Cardiac muscle cell (in vitro differentiated cells and primary cell): ENCODE results near the gene XCL1. TPM values are rescaled to one million over a fixed set of nuclear protein-coding genes. Genes with fewer than 3 reads are reported as not detected.
"Not testable (repeated sequence)": the region's sequence is repeated elsewhere in the genome, so short reads cannot be mapped to it uniquely, and the experiment has no call there.

Experiments used
- DNase-seq, 2 donors: peaks; one replicate each; pipeline versions ENCODE4 v3.0.0 to v3.0.0-alpha.2; 2010 to 2017; ENCODE audit warnings: low read depth in 1 of 2, low spot score in 1 of 2
- H3K27ac ChIP-seq: fragments of 200-600 bp; sonication (generic); 2 replicates; pipeline ENCODE4 v1.5.1; 2016
- H3K27me3 ChIP-seq: fragments of 200-600 bp; sonication (generic); 2 replicates; pipeline ENCODE4 v1.6.0; 2016; ENCODE audit warnings: control low read depth
- H3K36me3 ChIP-seq: fragments of 200-600 bp; sonication (generic); 2 replicates; pipeline ENCODE4 v1.5.1; 2016; ENCODE audit warnings: control low read depth
- H3K4me1 ChIP-seq: fragments of 200-600 bp; sonication (generic); 2 replicates; pipeline ENCODE4 v1.8.1; 2017; ENCODE audit warnings: low read depth, mild to moderate bottlenecking, mixed run types
- H3K4me3 ChIP-seq: fragments of 200-600 bp; sonication (generic); 2 replicates; pipeline ENCODE4 v1.5.1; 2016; ENCODE audit warnings: mild to moderate bottlenecking
- H3K9me3 ChIP-seq: fragments of 200-600 bp; sonication (generic); 2 replicates; pipeline ENCODE4 v1.5.1; 2017; ENCODE audit warnings: low read depth, mild to moderate bottlenecking, control low read depth
- polyA plus RNA-seq: library from polyadenylated mRNA; unstranded; fragments of >200 nt; fragmentation: Nextera tagmentation; extraction: Ambion mirVana; gene quantifications from 2 replicates; pipeline ENCODE4 v1.2.1, GENCODE V29; 2016
- total RNA-seq: library from RNA; depleted of rRNA; stranded (reverse); fragments of >200 nt; gene quantifications from 2 replicates; pipeline ENCODE4 v1.2.3, GENCODE V29; 2016
- TF ChIP-seq, protein P1 (sequence below): IDR thresholded peaks from 2 replicates; pipeline ENCODE4 v1.5.1; 2012; ENCODE audit warnings: low read depth, mild to moderate bottlenecking, low read length

Gene XCL1
- total and polyA plus RNA-seq, 2 experiments from 2014 or later: 0.54 to 1.6 TPM

GRCh38 chr1:168545678-168546552 lies 30.5 kb upstream of the XCL1 start:
- not testable (repeated sequence) for H3K27me3 ChIP-seq, H3K4me1 ChIP-seq, H3K4me3 ChIP-seq, H3K9me3 ChIP-seq, H3K27ac ChIP-seq, H3K36me3 ChIP-seq
- TF ChIP-seq, protein P1, sequence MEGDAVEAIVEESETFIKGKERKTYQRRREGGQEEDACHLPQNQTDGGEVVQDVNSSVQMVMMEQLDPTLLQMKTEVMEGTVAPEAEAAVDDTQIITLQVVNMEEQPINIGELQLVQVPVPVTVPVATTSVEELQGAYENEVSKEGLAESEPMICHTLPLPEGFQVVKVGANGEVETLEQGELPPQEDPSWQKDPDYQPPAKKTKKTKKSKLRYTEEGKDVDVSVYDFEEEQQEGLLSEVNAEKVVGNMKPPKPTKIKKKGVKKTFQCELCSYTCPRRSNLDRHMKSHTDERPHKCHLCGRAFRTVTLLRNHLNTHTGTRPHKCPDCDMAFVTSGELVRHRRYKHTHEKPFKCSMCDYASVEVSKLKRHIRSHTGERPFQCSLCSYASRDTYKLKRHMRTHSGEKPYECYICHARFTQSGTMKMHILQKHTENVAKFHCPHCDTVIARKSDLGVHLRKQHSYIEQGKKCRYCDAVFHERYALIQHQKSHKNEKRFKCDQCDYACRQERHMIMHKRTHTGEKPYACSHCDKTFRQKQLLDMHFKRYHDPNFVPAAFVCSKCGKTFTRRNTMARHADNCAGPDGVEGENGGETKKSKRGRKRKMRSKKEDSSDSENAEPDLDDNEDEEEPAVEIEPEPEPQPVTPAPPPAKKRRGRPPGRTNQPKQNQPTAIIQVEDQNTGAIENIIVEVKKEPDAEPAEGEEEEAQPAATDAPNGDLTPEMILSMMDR: peak; percentile 53
- DNase-seq: peak in 1 of 2 donors; percentile 67

- H3K9me3 ChIP-seq, DNase-seq, H3K27me3 ChIP-seq, H3K27ac ChIP-seq, H3K36me3 ChIP-seq, H3K4me3 ChIP-seq: not testable (repeated sequence)
- H3K4me1 ChIP-seq: peaks cover 11% of the 10 kb centered on the region
Measured at GRCh38 chr1:168546553-168546895, 29.9 kb upstream of the XCL1 start.

GRCh38 chr1:168550971-168551370 lies 25.4 kb upstream of the XCL1 start:
- Histone ChIP-seq H3K4me1 (peaks cover 43% of the 10 kb centered on the region), H3K9me3 (no peaks in the 10 kb centered on the region), H3K27me3 (no peaks in the 10 kb centered on the region), H3K27ac (peak overlapping the region; percentile 81), H3K36me3 (no peaks in the 10 kb centered on the region), H3K4me3 (no peak overlapping the region)
- TF ChIP-seq, protein P1: no peak
- DNase-seq: peak in 1 of 2 donors; percentile 53

DNA sequence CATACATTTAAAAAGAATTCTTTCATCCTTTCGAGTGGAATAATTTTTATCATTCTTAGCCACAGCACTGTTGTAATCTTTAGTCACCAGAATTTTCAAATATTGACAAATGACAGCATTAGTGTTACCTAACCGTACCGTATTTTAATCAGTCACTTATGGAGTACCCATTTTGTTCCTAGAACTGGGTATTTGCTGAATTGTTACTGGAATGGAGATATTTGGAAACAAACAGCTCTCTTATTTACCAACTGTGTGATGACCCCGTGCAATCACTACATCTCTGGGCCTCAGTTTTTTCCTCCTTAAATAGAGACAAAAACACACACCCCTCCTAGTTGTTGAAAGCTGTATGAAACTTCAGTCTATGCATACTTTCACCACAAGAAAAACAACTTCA lies 24.7 kb upstream of the XCL1 start:
- DNase-seq: no peak
- no peaks in the 10 kb centered on the region for H3K36me3 ChIP-seq
- H3K27ac ChIP-seq: peak overlapping the region; percentile 81
- H3K27me3 ChIP-seq: no peaks in the 10 kb centered on the region
- H3K4me3 ChIP-seq: no peak overlapping the region
- H3K4me1 ChIP-seq: peaks cover 43% of the 10 kb centered on the region
- TF ChIP-seq, protein P1: no peak
- no peaks in the 10 kb centered on the region for H3K9me3 ChIP-seq

DNA sequence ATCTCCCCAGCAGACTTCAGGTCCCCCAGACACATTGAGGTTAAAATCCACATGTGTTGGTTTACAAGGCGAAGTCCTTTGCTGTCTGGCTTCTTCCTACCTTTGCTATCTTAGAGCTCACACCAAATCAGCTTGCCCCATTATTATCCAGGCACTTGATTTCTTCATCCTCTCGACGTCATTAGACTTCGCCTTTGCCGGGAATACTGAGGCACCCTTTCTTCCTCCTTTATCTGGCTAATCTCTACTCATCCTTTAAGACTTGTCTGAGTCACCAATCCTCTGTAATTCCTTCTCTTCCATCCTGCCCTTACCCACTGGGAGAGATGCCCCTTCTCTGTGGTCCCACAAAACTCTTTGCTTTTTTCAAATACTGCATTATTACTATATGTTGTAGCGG lies 23.4 kb upstream of the XCL1 start:
- H3K36me3 ChIP-seq: no peaks in the 10 kb centered on the region
- peaks cover 43% of the 10 kb centered on the region for H3K4me1 ChIP-seq
- TF ChIP-seq, protein P1: no peak
- peak overlapping the region; percentile 68 for H3K27ac ChIP-seq
- H3K9me3 ChIP-seq: no peaks in the 10 kb centered on the region
- H3K4me3 ChIP-seq: no peak overlapping the region
- peak in 1 of 2 donors; percentile 29 for DNase-seq
- H3K27me3 ChIP-seq: no peaks in the 10 kb centered on the region
